Glutamatergic neuron (in vitro differentiated cells): ENCODE measurements around the gene ARFGAP3. TPM values are rescaled to one million over a fixed set of nuclear protein-coding genes. Genes with fewer than 3 reads are reported as not detected.

ENCODE experiments used
- DNase-seq: peaks from one replicate; pipeline ENCODE4 v3.0.0; 2022
- H3K27ac Mint-ChIP-seq: one replicate; pipeline ENCODE4 v1.8.0; 2020; ENCODE audit warnings: mild to moderate bottlenecking, mixed read lengths, inconsistent platforms; ENCODE audit not compliant: unreplicated experiment
- H3K27me3 Mint-ChIP-seq: one replicate; pipeline ENCODE4 v1.8.0; 2020; ENCODE audit warnings: mild to moderate bottlenecking, moderate library complexity, mixed read lengths, inconsistent platforms; ENCODE audit not compliant: unreplicated experiment
- H3K36me3 Mint-ChIP-seq: one replicate; pipeline ENCODE4 v1.8.0; 2020; ENCODE audit warnings: mild to moderate bottlenecking, mixed read lengths, inconsistent platforms; ENCODE audit not compliant: unreplicated experiment
- H3K4me1 Mint-ChIP-seq: one replicate; pipeline ENCODE4 v1.8.0; 2020; ENCODE audit warnings: mild to moderate bottlenecking, low read depth, mixed read lengths, inconsistent platforms; ENCODE audit not compliant: unreplicated experiment
- H3K4me3 Mint-ChIP-seq: one replicate; pipeline ENCODE4 v1.8.0; 2020; ENCODE audit warnings: mild to moderate bottlenecking, mixed read lengths, inconsistent platforms; ENCODE audit not compliant: unreplicated experiment
- H3K9me3 Mint-ChIP-seq: one replicate; pipeline ENCODE4 v1.8.0; 2020; ENCODE audit warnings: mild to moderate bottlenecking, moderate library complexity, mixed read lengths, inconsistent platforms; ENCODE audit not compliant: unreplicated experiment
- total RNA-seq: library from RNA; stranded (reverse); fragmentation: NEBNext Ultra II Directional; extraction: Animal tissue kit (Norgen Biotek cat#: 25700); gene quantifications from one replicate; pipeline ENCODE4 v1.2.1, GENCODE V29; 2021; ENCODE audit not compliant: unreplicated experiment
- TF ChIP-seq, protein P1 (sequence below): fragments of 200-600 bp; sonication (generic); IDR thresholded peaks from one replicate; pipeline ENCODE4 v1.5.0; 2021; ENCODE audit not compliant: partially characterized antibody, unreplicated experiment

The ARFGAP3 gene
- total RNA-seq, 1 donor from 2014 or later: 18.4 TPM

DNA sequence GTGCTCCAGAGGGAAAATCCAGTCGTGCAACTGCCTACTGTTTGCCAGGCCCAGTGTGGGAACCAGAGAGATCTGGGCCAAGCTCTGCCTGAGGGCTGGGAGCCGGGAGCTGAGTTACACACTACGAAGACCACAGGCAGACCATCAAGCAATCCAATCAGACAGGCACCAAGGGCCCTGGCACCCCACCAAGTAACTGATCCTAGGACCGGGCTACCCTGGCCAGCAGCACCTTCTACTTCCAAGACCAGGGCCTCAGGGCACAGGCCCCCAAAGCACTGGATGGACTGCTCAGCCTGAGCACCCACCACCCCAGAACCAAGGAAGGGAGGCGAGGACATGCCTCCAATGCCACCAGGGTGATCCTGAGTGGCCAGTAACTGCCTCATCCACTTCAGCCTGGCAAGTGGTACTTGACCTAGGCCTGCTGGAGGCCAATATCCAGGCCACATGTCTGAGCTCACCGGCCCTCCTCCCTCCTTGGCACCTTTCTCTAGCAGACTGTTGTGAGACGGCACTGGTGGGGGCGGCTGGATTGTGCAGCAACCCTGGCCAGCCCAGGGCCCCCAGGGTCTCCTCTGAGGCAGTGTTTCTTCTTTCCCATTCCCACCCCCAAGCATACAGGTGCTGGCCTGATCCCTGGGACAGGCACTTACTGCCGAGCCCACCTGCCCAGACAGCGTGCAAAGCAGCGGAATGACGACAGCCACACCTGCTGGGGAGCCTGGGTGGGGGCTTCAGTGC is 20.7 kb upstream of the ARFGAP3 start:
- no peak overlapping the region for H3K27ac Mint-ChIP-seq
- H3K27me3 Mint-ChIP-seq: no peaks in the 10 kb centered on the region
- no peak overlapping the region for H3K4me3 Mint-ChIP-seq
- H3K4me1 Mint-ChIP-seq: no peaks in the 10 kb centered on the region
- no peak for DNase-seq
- TF ChIP-seq, protein P1, sequence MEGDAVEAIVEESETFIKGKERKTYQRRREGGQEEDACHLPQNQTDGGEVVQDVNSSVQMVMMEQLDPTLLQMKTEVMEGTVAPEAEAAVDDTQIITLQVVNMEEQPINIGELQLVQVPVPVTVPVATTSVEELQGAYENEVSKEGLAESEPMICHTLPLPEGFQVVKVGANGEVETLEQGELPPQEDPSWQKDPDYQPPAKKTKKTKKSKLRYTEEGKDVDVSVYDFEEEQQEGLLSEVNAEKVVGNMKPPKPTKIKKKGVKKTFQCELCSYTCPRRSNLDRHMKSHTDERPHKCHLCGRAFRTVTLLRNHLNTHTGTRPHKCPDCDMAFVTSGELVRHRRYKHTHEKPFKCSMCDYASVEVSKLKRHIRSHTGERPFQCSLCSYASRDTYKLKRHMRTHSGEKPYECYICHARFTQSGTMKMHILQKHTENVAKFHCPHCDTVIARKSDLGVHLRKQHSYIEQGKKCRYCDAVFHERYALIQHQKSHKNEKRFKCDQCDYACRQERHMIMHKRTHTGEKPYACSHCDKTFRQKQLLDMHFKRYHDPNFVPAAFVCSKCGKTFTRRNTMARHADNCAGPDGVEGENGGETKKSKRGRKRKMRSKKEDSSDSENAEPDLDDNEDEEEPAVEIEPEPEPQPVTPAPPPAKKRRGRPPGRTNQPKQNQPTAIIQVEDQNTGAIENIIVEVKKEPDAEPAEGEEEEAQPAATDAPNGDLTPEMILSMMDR: no peak
- H3K36me3 Mint-ChIP-seq: no peaks in the 10 kb centered on the region
- H3K9me3 Mint-ChIP-seq: peaks cover 2% of the 10 kb centered on the region

DNA sequence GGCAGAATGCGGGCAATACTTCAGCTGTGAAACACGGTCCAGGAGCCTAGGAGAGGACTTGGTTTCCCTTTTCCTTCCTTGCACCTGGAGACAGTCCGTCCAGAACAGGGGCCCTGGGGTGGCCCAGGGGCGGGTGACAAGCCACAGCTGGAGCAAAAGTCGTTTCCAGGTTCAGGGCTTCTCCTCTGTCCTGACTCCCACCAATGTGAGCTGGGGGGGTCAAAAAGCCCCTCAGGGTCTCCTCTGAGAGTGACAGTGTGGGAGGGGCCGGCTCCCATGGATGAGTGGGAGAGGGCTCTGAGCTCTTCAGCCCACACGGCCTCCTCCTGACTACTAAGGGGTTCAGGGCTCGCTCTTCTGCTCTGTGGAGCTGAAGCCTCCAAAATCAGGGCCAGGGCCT is 20.1 kb upstream of the ARFGAP3 start:
- Mint-ChIP-seq H3K27me3 (no peaks in the 10 kb centered on the region), H3K4me1 (no peaks in the 10 kb centered on the region), H3K36me3 (no peaks in the 10 kb centered on the region), H3K4me3 (no peak overlapping the region), H3K27ac (no peak overlapping the region), H3K9me3 (peaks cover 2% of the 10 kb centered on the region)
- TF ChIP-seq, protein P1: no peak
- DNase-seq: no peak

DNA sequence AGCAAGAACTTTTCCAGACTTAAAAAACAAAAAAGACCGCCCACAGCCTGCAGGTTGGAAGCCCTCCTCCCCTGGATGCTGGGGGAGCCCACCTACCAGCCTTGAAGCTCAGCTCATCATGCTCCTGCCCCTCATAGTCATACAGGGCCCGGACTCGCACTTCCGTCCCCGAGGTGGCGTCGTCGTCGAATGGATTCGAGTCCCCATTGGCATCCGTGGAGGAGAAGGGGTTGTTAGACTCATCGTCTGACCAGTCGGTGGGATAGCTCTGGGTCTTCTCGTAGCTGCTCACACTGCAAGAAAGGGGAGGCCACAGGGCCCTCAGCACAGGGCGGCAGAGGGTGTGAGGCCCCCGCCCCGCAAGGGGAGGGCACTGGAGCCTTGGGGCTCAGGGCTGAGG is 19.0 kb upstream of the ARFGAP3 start:
- no peak overlapping the region for H3K4me3 Mint-ChIP-seq
- no peaks in the 10 kb centered on the region for H3K4me1 Mint-ChIP-seq
- no peaks in the 10 kb centered on the region for H3K36me3 Mint-ChIP-seq
- H3K9me3 Mint-ChIP-seq: peaks cover 2% of the 10 kb centered on the region
- no peaks in the 10 kb centered on the region for H3K27me3 Mint-ChIP-seq
- H3K27ac Mint-ChIP-seq: no peak overlapping the region
- no peak for DNase-seq
- TF ChIP-seq, protein P1: no peak

DNA sequence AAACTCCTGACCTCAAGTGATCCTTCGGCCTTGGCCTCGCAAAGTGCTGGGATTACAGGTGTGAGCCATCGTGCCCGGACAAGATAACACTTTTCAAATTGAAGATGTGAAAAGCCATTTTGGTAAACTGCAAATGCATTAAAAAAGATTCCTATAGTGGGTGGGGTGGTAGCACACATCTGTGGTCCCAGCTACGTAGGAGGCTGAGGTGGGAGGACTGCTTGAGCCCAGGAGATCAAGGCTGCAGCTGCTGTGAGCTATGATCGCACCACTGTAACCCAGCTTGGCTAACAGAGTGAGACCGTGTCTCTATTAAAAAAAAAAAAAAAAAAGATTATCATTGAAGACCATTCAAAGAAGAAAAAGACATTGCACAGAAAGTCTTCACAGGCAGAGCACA is 16.9 kb upstream of the ARFGAP3 start:
- no peaks in the 10 kb centered on the region for H3K27me3 Mint-ChIP-seq

DNA sequence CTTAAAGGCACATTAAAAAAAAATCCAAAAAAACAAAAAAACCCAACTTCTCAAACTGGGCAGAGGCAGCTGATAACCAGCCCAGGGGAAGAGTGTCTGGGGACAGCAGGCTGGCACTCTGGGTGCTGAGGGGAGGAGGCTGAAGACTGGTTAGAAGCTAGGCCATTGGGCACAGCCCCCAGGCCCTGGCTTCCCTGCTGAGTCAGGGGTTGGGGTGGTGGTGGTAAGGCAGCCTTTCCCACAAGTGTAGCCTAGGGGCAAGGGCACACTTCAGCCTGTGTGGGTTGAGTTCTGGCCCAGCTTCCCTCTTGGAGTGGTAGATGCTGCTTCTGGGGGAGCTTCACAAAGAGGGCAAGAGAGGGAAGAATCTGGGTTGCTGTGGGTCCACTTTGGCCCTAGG is 16.3 kb upstream of the ARFGAP3 start:
- peaks cover 1% of the 10 kb centered on the region for H3K27me3 Mint-ChIP-seq
- no peaks in the 10 kb centered on the region for H3K4me1 Mint-ChIP-seq
- no peaks in the 10 kb centered on the region for H3K9me3 Mint-ChIP-seq
- TF ChIP-seq, protein P1: no peak
- no peaks in the 10 kb centered on the region for H3K36me3 Mint-ChIP-seq
- no peak overlapping the region for H3K27ac Mint-ChIP-seq
- H3K4me3 Mint-ChIP-seq: no peak overlapping the region
- DNase-seq: no peak

More for the DNA sequence above, 16.9 kb upstream of the ARFGAP3 start:
- H3K36me3 Mint-ChIP-seq: no peaks in the 10 kb centered on the region
- H3K4me1 Mint-ChIP-seq: no peaks in the 10 kb centered on the region
- no peak overlapping the region for H3K4me3 Mint-ChIP-seq
- TF ChIP-seq, protein P1: no peak
- no peak for DNase-seq
- H3K27ac Mint-ChIP-seq: no peak overlapping the region
- H3K9me3 Mint-ChIP-seq: no peaks in the 10 kb centered on the region
